Testis (tissue), 3 donors: Measurements from ENCODE around the gene ATL3. TPM values are rescaled to one million over a fixed set of nuclear protein-coding genes. Genes with fewer than 3 reads are reported as not detected.
A peak's percentile ranks its signal among the peaks of the same experiment; 100 is the strongest.

Source experiments
- DNase-seq: peaks from one replicate; pipeline ENCODE4 v3.0.0-alpha.2; 2019
- H3K27ac ChIP-seq, 2 donors: fragments of 200-600 bp; sonication (generic); one replicate each; pipeline ENCODE4 v1.5.1; 2019
- H3K27me3 ChIP-seq: fragments of 200-600 bp; sonication (generic); one replicate; pipeline ENCODE4 v1.5.1; 2019
- H3K36me3 ChIP-seq: fragments of 200-600 bp; sonication (generic); one replicate; pipeline ENCODE4 v1.5.1; 2017; ENCODE audit warnings: low read depth; ENCODE audit errors: missing control alignments
- H3K4me1 ChIP-seq: fragments of 200-600 bp; sonication (generic); one replicate; pipeline ENCODE4 v1.5.1; 2019
- H3K4me3 ChIP-seq, 2 donors: fragments of 200-600 bp; sonication (generic); one replicate each; pipeline ENCODE4 v1.5.1; 2017 to 2019
- H3K9me3 ChIP-seq: fragments of 200-600 bp; sonication (generic); one replicate; pipeline ENCODE4 v1.5.1; 2017
- CTCF ChIP-seq, 3 experiments: fragments of 450-650 bp in 2 of 3; fragments of 200-600 bp in 1 of 3; sonication (generic) in 1 of 3; IDR thresholded peaks; one replicate each; pipeline ENCODE4 v1.5.1; 2016 to 2019; ENCODE audit warnings: antibody characterized with exemption in 3 of 3, mild to moderate bottlenecking in 2 of 3, moderate library complexity in 1 of 3
- POLR2A ChIP-seq: fragments of 450-650 bp; IDR thresholded peaks from one replicate; pipeline ENCODE4 v1.6.1; 2017; ENCODE audit warnings: antibody characterized with exemption, mild to moderate bottlenecking, moderate library complexity
- WGBS, 2 donors: methylation state at CpG; one replicate each; pipeline ENCODE4 v1.1.5; 2018; 5-methylcytosine and 5-hydroxymethylcytosine counted together
- intact Hi-C: fragments of 100-400 bp; cut with DNase I; formaldehyde crosslinking; loops from one replicate; pipeline ENCODE4 v1.15.1; 2023; ENCODE audit warnings: low total_unique reads
- polyA plus RNA-seq: library from polyadenylated mRNA; stranded (reverse); fragments of 350-450 nt; fragmentation: Illumina TruSeq; extraction: RNeasy Lipid Tissue Mini Kit (QIAGEN cat#74804); gene quantifications from one replicate; pipeline ENCODE4 v1.2.3, GENCODE V29; 2014; ENCODE audit warnings: low read depth, low replicate concordance; ENCODE audit not compliant: insufficient read depth
- total RNA-seq, 2 donors: library from RNA; depleted of rRNA; stranded (reverse); fragments of >200 nt; gene quantifications; one replicate each; pipeline ENCODE4 v1.2.3, GENCODE V29; 2016

ATL3 gene
- total and polyA plus RNA-seq, 3 donors from 2014 or later = 51.1 to 66.4 (median 63.9) TPM

- Histone ChIP-seq H3K27ac (no peak overlapping the region), H3K9me3 (no peaks in the 10 kb centered on the region), H3K27me3 (no peaks in the 10 kb centered on the region), H3K4me3 (no peak overlapping the region), H3K36me3 (no peaks in the 10 kb centered on the region), H3K4me1 (no peaks in the 10 kb centered on the region)
- intact Hi-C loops = no loop called here
- no peak for TF ChIP-seq POLR2A
- peak in 2 of 3 experiments; percentile 25 to 41 for TF ChIP-seq CTCF (IDR thresholded peaks at IDR 0.05)
- 76 to 87% methylated on average over 4 of the region's 4 CpGs for WGBS, 2 donors
- peak; percentile 15 for DNase-seq
These were observed 78.2 kb downstream of the ATL3 start for GRCh38 chr11:63592975-63593395.

- intact Hi-C loops = no loop called here
- no peaks in the 10 kb centered on the region for H3K4me1 ChIP-seq
- 91 to 95% methylated on average over 18 of the region's 18 CpGs for WGBS, 2 donors
- no peaks in the 10 kb centered on the region for H3K27me3 ChIP-seq
- no peaks in the 10 kb centered on the region for H3K9me3 ChIP-seq
- H3K36me3 ChIP-seq = no peaks in the 10 kb centered on the region
- H3K4me3 ChIP-seq = no peak overlapping the region
- peak; percentile 12 for DNase-seq
- TF ChIP-seq CTCF (IDR thresholded peaks at IDR 0.05) (no peak), POLR2A (no peak)
- H3K27ac ChIP-seq = no peak overlapping the region
These were observed 81.0 kb downstream of the ATL3 start for GRCh38 chr11:63590024-63590788.

- no peaks in the 10 kb centered on the region for H3K36me3 ChIP-seq
- peaks cover 1% of the 10 kb centered on the region for H3K4me1 ChIP-seq
- 50 to 52% methylated on average over 3 of the region's 3 CpGs for WGBS, 2 donors
- H3K4me3 ChIP-seq = no peak overlapping the region
- intact Hi-C loops = no loop called here
- peak; percentile 41 for DNase-seq
- no peaks in the 10 kb centered on the region for H3K27me3 ChIP-seq
- TF ChIP-seq POLR2A (no peak), CTCF (IDR thresholded peaks at IDR 0.05) (no peak)
- no peak overlapping the region for H3K27ac ChIP-seq
- H3K9me3 ChIP-seq = no peaks in the 10 kb centered on the region
These were observed 82.2 kb downstream of the ATL3 start for GRCh38 chr11:63589000-63589399.

GRCh38 chr11:63586451-63587166, 84.6 kb downstream of the ATL3 start:
- Histone ChIP-seq H3K36me3 (no peaks in the 10 kb centered on the region), H3K27me3 (no peaks in the 10 kb centered on the region), H3K9me3 (no peaks in the 10 kb centered on the region), H3K27ac (no peak overlapping the region), H3K4me3 (no peak overlapping the region), H3K4me1 (peaks cover 7% of the 10 kb centered on the region)
- TF ChIP-seq POLR2A = no peak
- TF ChIP-seq CTCF (IDR thresholded peaks at IDR 0.05) = no peak
- DNase-seq = peak; percentile 8
- WGBS, 2 donors = 76 to 84% methylated on average over 6 of the region's 6 CpGs
- intact Hi-C loops = no loop called here
